Measurements from ENCODE around the gene PLEKHA6.

DNA sequence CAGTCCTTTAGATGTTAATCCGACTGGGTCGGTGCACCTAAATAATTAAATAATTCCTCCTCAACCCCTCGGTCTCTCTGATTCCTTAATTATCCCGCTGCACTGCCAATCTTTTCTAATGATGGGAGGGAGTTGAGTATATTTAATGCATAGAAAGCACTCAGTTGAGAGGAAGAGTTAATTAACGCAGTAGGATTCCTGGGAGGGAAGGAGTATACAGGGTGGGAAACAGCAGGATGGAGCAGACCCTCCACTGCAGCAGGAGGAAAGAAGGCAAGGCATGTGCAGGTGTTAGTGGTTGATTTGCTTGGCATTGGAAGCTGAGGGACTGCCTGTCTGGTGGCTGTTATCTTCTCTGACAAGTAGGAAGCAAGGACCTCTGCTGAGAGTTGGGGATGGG, 183.7 kb downstream of the PLEKHA6 start:
- TF ChIP-seq CTCF (IDR thresholded peaks at IDR 0.05) (no peak), POLR2A (IDR thresholded peaks at IDR 0.05) (no peak), POLR2AphosphoS5 (IDR thresholded peaks at IDR 0.05) (no peak), EP300 (IDR thresholded peaks at IDR 0.05) (no peak)
